Activated B cell treated with CpG ODN at 0.5 μM for 24 hours (primary cell): ENCODE data around the gene ACAA2. TPM values are rescaled to one million over a fixed set of nuclear protein-coding genes. Genes with fewer than 3 reads are reported as not detected.

Source experiments
- ATAC-seq: fragments of 200-7000 bp; cut with Tn5 transposase; one replicate; pipeline ENCODE4 v1.10.0; 2021; ENCODE audit warnings: low read depth, mild to moderate bottlenecking, moderate library complexity
- CTCF ChIA-PET: fragments of 350-600 bp; sonication (Branson Sonifier 250); formaldehyde crosslinking; loops from one replicate; lab custom pipeline; 2021; ENCODE audit warnings: antibody characterized with exemption; lab: Charles Lee
- POLR2A ChIA-PET: fragments of 350-600 bp; sonication (Branson Sonifier 250); formaldehyde crosslinking; loops from one replicate; lab custom pipeline; 2021; ENCODE audit warnings: antibody characterized with exemption; lab: Charles Lee
- DNase-seq: peaks from one replicate; pipeline ENCODE4 v3.0.0; 2022
- H3K27ac Mint-ChIP-seq: one replicate; pipeline ENCODE4 v1.8.0; 2020; ENCODE audit warnings: mixed read lengths
- H3K27me3 Mint-ChIP-seq: one replicate; pipeline ENCODE4 v1.8.0; 2021; ENCODE audit warnings: mixed read lengths
- H3K36me3 Mint-ChIP-seq: one replicate; pipeline ENCODE4 v1.8.0; 2021; ENCODE audit warnings: low read depth, mixed read lengths
- H3K4me1 Mint-ChIP-seq: one replicate; pipeline ENCODE4 v1.8.0; 2021; ENCODE audit warnings: mixed read lengths
- H3K4me3 Mint-ChIP-seq: one replicate; pipeline ENCODE4 v1.8.0; 2020; ENCODE audit warnings: mild to moderate bottlenecking, mixed read lengths
- H3K9me3 Mint-ChIP-seq: one replicate; pipeline ENCODE4 v1.8.0; 2020; ENCODE audit warnings: mixed read lengths
- CTCF ChIP-seq: fragments of 200-600 bp; IDR thresholded peaks from one replicate; pipeline ENCODE4 v1.8.0; 2022; ENCODE audit warnings: antibody characterized with exemption, mild to moderate bottlenecking
- intact Hi-C: fragments of 100-400 bp; cut with micrococcal nuclease; formaldehyde crosslinking; loops from one replicate; pipeline ENCODE4 v1.15.1; 2024
- total RNA-seq: library from RNA; stranded (reverse); gene quantifications from 2 replicates; pipeline ENCODE4 v1.2.3, GENCODE V29; 2022

ACAA2 gene
- total RNA-seq, 1 donor from 2014 or later: 24.9 TPM

- TF ChIP-seq CTCF: no peak
- H3K36me3 Mint-ChIP-seq: no peaks in the 10 kb centered on the region
- H3K4me3 Mint-ChIP-seq: no peak overlapping the region
- intact Hi-C loops: no loop called here
- ChIA-PET POLR2A (no interaction called here), CTCF (no interaction called here)
- no peak overlapping the region for H3K27ac Mint-ChIP-seq
- no peaks in the 10 kb centered on the region for H3K4me1 Mint-ChIP-seq
- no peaks in the 10 kb centered on the region for H3K9me3 Mint-ChIP-seq
- ATAC-seq (no peak), DNase-seq (no peak)
- peaks cover 12% of the 10 kb centered on the region for H3K27me3 Mint-ChIP-seq
Measured at GRCh38 chr18:49744376-49745008, 68.8 kb downstream of the ACAA2 start.

GRCh38 chr18:49743117-49743567, 70.2 kb downstream of the ACAA2 start:
- POLR2A ChIA-PET: no interaction called here
- peaks cover 12% of the 10 kb centered on the region for H3K27me3 Mint-ChIP-seq
- intact Hi-C loops: no loop called here
- DNase-seq: no peak
- CTCF ChIA-PET: no interaction called here
- no peaks in the 10 kb centered on the region for H3K9me3 Mint-ChIP-seq
- no peaks in the 10 kb centered on the region for H3K4me1 Mint-ChIP-seq
- H3K36me3 Mint-ChIP-seq: no peaks in the 10 kb centered on the region
- ATAC-seq: no peak
- H3K27ac Mint-ChIP-seq: no peak overlapping the region
- TF ChIP-seq CTCF: no peak
- no peak overlapping the region for H3K4me3 Mint-ChIP-seq

DNA sequence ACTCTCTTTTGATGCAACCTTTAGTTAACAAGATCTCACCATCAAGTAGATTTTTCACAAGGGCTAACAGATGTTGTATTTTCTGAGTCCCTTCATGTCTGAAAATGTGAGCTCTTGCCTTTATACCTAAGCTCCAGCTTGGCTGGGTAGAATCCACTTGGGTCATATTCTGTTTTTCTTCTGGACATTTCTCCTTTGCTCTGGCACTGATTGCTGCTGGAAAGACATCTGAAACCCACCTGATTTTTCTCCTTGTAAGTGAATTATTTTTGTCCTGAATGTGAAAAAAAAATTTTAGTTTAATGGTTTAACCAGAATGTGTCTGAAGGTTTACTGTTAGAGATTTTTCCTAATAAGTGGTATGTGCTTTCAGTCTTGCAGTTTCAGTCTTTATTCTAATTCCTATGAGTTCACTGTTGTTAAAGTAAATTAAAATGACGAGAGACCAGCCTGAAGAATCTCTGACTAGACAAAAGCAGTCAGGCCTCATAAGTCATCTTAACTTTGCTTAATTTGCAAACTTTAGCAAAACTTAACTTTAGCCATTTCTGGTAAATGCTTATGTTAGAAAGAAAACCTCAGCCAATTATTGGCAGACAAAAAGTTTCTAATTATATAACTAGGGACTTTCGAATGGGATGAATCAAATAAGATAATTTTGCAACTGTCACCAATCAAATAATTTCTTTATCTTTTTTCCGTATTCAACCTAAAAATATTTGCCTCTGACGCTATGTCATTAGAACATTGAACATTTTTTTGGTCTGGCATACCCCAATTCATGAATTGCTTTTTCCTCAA, 70.8 kb downstream of the ACAA2 start:
- ChIA-PET CTCF (no interaction called here), POLR2A (no interaction called here)
- DNase-seq (no peak), ATAC-seq (no peak)
- Mint-ChIP-seq H3K9me3 (no peaks in the 10 kb centered on the region), H3K27me3 (peaks cover 12% of the 10 kb centered on the region), H3K4me3 (no peak overlapping the region), H3K27ac (no peak overlapping the region), H3K36me3 (no peaks in the 10 kb centered on the region), H3K4me1 (no peaks in the 10 kb centered on the region)
- no peak for TF ChIP-seq CTCF
- intact Hi-C loops: no loop called here

GRCh38 chr18:49739275-49739674, 74.1 kb downstream of the ACAA2 start:
- H3K4me1 Mint-ChIP-seq: no peaks in the 10 kb centered on the region

More at GRCh38 chr18:49739275-49739674, 74.1 kb downstream of the ACAA2 start:
- no peak for ATAC-seq
- ChIA-PET POLR2A (no interaction called here), CTCF (no interaction called here)
- Mint-ChIP-seq H3K27me3 (peaks cover 14% of the 10 kb centered on the region), H3K36me3 (no peaks in the 10 kb centered on the region), H3K9me3 (no peaks in the 10 kb centered on the region), H3K4me3 (no peak overlapping the region), H3K27ac (no peak overlapping the region)
- intact Hi-C loops: no loop called here
- TF ChIP-seq CTCF: no peak
- no peak for DNase-seq
